MCF 10A (cell line): ENCODE data around the gene USO1. TPM values are rescaled to one million over a fixed set of nuclear protein-coding genes. Genes with fewer than 3 reads are reported as not detected.

ENCODE experiments used
- BruUV-seq: library from RNA; stranded (reverse); fragments of 400-500 nt; replicated peaks from 2 replicates; lab custom pipeline; 2021; lab: Mats Ljungman, UMichigan
- CTCF ChIA-PET: fragments of 300-600 bp; sonication (Branson Sonifier 250); formaldehyde crosslinking; extraction: SDS; loops from one replicate; lab custom pipeline; 2021; ENCODE audit warnings: antibody characterized with exemption, inconsistent platforms; lab: Yijun Ruan, JAX
- POLR2A ChIA-PET: fragments of 300-600, 350-650 bp; sonication (Branson Sonifier 250); formaldehyde crosslinking; extraction: SDS; loops from one replicate; lab custom pipeline; 2020; ENCODE audit warnings: antibody characterized with exemption, inconsistent platforms; lab: Yijun Ruan, JAX
- DNase-seq: peaks from one replicate; pipeline ENCODE4 v3.0.0-alpha.2; 2018; ENCODE audit not compliant: unreplicated experiment
- H3K27ac Mint-ChIP-seq: one replicate; pipeline ENCODE4 v1.8.0; 2022; ENCODE audit warnings: mild to moderate bottlenecking, low read depth, mixed read lengths; ENCODE audit not compliant: unreplicated experiment
- H3K27me3 Mint-ChIP-seq: one replicate; pipeline ENCODE4 v1.8.0; 2022; ENCODE audit warnings: mixed read lengths; ENCODE audit not compliant: insufficient read depth, unreplicated experiment
- H3K36me3 Mint-ChIP-seq: one replicate; pipeline ENCODE4 v1.8.0; 2022; ENCODE audit warnings: mild to moderate bottlenecking, moderate library complexity, mixed read lengths; ENCODE audit not compliant: insufficient read depth, unreplicated experiment
- H3K4me1 Mint-ChIP-seq: one replicate; pipeline ENCODE4 v1.8.0; 2022; ENCODE audit warnings: mixed read lengths; ENCODE audit not compliant: insufficient read depth, unreplicated experiment
- H3K4me3 Mint-ChIP-seq: one replicate; pipeline ENCODE4 v1.8.0; 2022; ENCODE audit warnings: mild to moderate bottlenecking, moderate library complexity, mixed read lengths; ENCODE audit not compliant: unreplicated experiment
- H3K9me3 Mint-ChIP-seq: one replicate; pipeline ENCODE4 v1.8.0; 2022; ENCODE audit warnings: mixed read lengths; ENCODE audit not compliant: unreplicated experiment
- CTCF ChIP-seq: fragments of 200-600 bp; IDR thresholded peaks from one replicate; pipeline ENCODE4 v1.8.0; 2022; ENCODE audit warnings: antibody characterized with exemption, mild to moderate bottlenecking; ENCODE audit not compliant: unreplicated experiment
- intact Hi-C: fragments of 100-400 bp; cut with micrococcal nuclease; formaldehyde crosslinking; loops from 2 replicates; pipeline ENCODE4 v1.14.1; 2022
- total RNA-seq: library from RNA; stranded (reverse); gene quantifications from 2 replicates; pipeline ENCODE4 v1.2.3, GENCODE V29; 2022

USO1 gene
- total RNA-seq, 1 experiment from 2014 or later: 105 TPM

GRCh38 chr4:75698162-75698962 lies 26.0 kb upstream of the USO1 start:
- no peak for DNase-seq
- Mint-ChIP-seq H3K9me3 (no peaks in the 10 kb centered on the region), H3K27me3 (no peaks in the 10 kb centered on the region), H3K4me3 (no peak overlapping the region), H3K36me3 (peaks cover 7% of the 10 kb centered on the region), H3K4me1 (no peaks in the 10 kb centered on the region), H3K27ac (no peak overlapping the region)
- CTCF ChIA-PET: no interaction called here
- BruUV-seq: no TSS peak
- no peak for TF ChIP-seq CTCF
- intact Hi-C loops: no loop called here
- POLR2A ChIA-PET: interaction anchor here (2.4 kb wide), 1 partner anchor 26 kb away, joined by 8 read pairs; the partner anchor contains the start of gene USO1

GRCh38 chr4:75698963-75699228 lies 25.5 kb upstream of the USO1 start:
- ChIA-PET CTCF (no interaction called here), POLR2A (no interaction called here)
- Mint-ChIP-seq H3K27ac (no peak overlapping the region), H3K9me3 (no peaks in the 10 kb centered on the region), H3K36me3 (peaks cover 3% of the 10 kb centered on the region), H3K27me3 (no peaks in the 10 kb centered on the region), H3K4me3 (no peak overlapping the region), H3K4me1 (no peaks in the 10 kb centered on the region)
- intact Hi-C loops: no loop called here
- no TSS peak for BruUV-seq
- no peak for TF ChIP-seq CTCF
- no peak for DNase-seq

GRCh38 chr4:75699299-75699698 lies 25.1 kb upstream of the USO1 start:
- Mint-ChIP-seq H3K9me3 (no peaks in the 10 kb centered on the region), H3K27ac (no peak overlapping the region), H3K4me3 (no peak overlapping the region), H3K4me1 (no peaks in the 10 kb centered on the region), H3K27me3 (no peaks in the 10 kb centered on the region), H3K36me3 (no peaks in the 10 kb centered on the region)
- no peak for DNase-seq
- intact Hi-C loops: no loop called here
- TF ChIP-seq CTCF: no peak
- CTCF ChIA-PET: no interaction called here
- POLR2A ChIA-PET: no interaction called here
- no TSS peak for BruUV-seq

GRCh38 chr4:75702919-75703411 lies 21.4 kb upstream of the USO1 start:
- H3K4me1 Mint-ChIP-seq: no peaks in the 10 kb centered on the region
- CTCF ChIA-PET: no interaction called here
- BruUV-seq: no TSS peak
- H3K27ac Mint-ChIP-seq: no peak overlapping the region
- H3K27me3 Mint-ChIP-seq: no peaks in the 10 kb centered on the region
- peaks cover 11% of the 10 kb centered on the region for H3K36me3 Mint-ChIP-seq
- POLR2A ChIA-PET: no interaction called here
- TF ChIP-seq CTCF: no peak
- intact Hi-C loops: no loop called here
- no peak for DNase-seq
- no peak overlapping the region for H3K4me3 Mint-ChIP-seq
- no peaks in the 10 kb centered on the region for H3K9me3 Mint-ChIP-seq
